HG03045 (cell line): ENCODE measurements around the gene LRRC40.

Experiments used
- ATAC-seq: cut with Tn5 transposase; IDR thresholded peaks from one replicate; pipeline ENCODE4 v1.9.1; 2021; ENCODE audit warnings: mild to moderate bottlenecking, moderate library complexity; ENCODE audit not compliant: unreplicated experiment

Gene LRRC40

GRCh38 chr1:70134148-70134547 is 71.2 kb downstream of the LRRC40 start:
- ATAC-seq: no peak

- no peak for ATAC-seq
Measured at GRCh38 chr1:70117046-70117445, 88.3 kb downstream of the LRRC40 start.

- no peak for ATAC-seq
Measured at GRCh38 chr1:70115315-70115714, 90.1 kb downstream of the LRRC40 start.

GRCh38 chr1:70112838-70113237 is 92.5 kb downstream of the LRRC40 start:
- no peak for ATAC-seq

GRCh38 chr1:70109241-70109640 is 96.1 kb downstream of the LRRC40 start:
- ATAC-seq: no peak

- no peak for ATAC-seq
Measured at GRCh38 chr1:70103770-70104169, 101.6 kb downstream of the LRRC40 start.

GRCh38 chr1:70101774-70102173 is 103.6 kb downstream of the LRRC40 start:
- ATAC-seq: no peak

- ATAC-seq: no peak
Measured at GRCh38 chr1:70101231-70101630, 104.1 kb downstream of the LRRC40 start.
